Subcutaneous abdominal adipose tissue (tissue), 5 donors: Measurements from ENCODE around the gene CASP1.

Experiments
- H3K27ac ChIP-seq: one replicate; pipeline ENCODE4 v1.7.0; 2013; ENCODE audit warnings: low read depth, mild to moderate bottlenecking, inconsistent platforms, low read length, moderate library complexity
- H3K27me3 ChIP-seq, 5 donors: one replicate each; pipeline ENCODE4 v1.7.0; 2013; ENCODE audit warnings: low read length in 5 of 5, inconsistent platforms in 1 of 5; ENCODE audit not compliant: control insufficient read depth in 5 of 5, insufficient read depth in 4 of 5
- H3K36me3 ChIP-seq, 5 donors: one replicate each; pipeline ENCODE4 v1.7.0; 2013; ENCODE audit warnings: low read length in 5 of 5; ENCODE audit not compliant: control insufficient read depth in 5 of 5, insufficient read depth in 5 of 5
- H3K4me1 ChIP-seq, 5 donors: one replicate each; pipeline ENCODE4 v1.7.0; 2013; ENCODE audit warnings: low read length in 5 of 5, mild to moderate bottlenecking in 3 of 5, moderate library complexity in 1 of 5; ENCODE audit not compliant: control insufficient read depth in 5 of 5, insufficient read depth in 5 of 5
- H3K4me3 ChIP-seq, 5 donors: one replicate each; pipeline ENCODE4 v1.7.0; 2013; ENCODE audit warnings: low read length in 5 of 5, low read depth in 1 of 5
- H3K9ac ChIP-seq, 5 donors: one replicate each; pipeline ENCODE4 v1.7.0; 2013; ENCODE audit warnings: low read length in 5 of 5, mild to moderate bottlenecking in 4 of 5, moderate library complexity in 3 of 5
- H3K9me3 ChIP-seq, 5 donors: one replicate each; pipeline ENCODE4 v1.7.0; 2013; ENCODE audit warnings: low read length in 5 of 5; ENCODE audit not compliant: control insufficient read depth in 5 of 5
- donor health status: healthy.
- donor health status: healthy.
- donor health status: healthy.
- donor health status: healthy.
- donor health status: healthy.

The CASP1 gene

DNA sequence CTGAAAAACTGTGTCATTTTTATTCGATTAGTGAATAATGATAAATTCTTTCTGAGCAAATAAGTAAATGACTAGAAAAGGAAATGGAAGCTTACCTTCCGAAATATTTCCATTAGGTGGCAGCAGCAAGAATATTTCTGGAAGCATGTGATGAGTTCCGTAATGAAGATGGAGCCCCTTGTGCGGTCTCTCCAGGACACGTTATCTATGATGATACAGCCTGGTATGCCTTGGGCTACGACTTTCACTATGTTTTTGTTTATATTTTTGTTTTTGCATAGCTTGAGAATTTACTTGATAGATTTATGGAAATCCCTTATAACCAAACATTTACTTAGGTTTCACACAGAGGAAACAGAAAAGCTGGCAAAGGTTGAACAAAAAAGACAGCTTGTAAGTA, 37.7 kb downstream of the CASP1 start:
- Histone ChIP-seq H3K9ac (no peak overlapping the region), H3K36me3 (no peaks in the 10 kb centered on the region), H3K27me3 (no peaks in the 10 kb centered on the region), H3K27ac (no peak overlapping the region), H3K9me3 (no peaks in the 10 kb centered on the region), H3K4me1 (peaks cover 0 to 5% (median 0%) of the 10 kb centered on the region in 5 donors), H3K4me3 (no peak overlapping the region)

DNA sequence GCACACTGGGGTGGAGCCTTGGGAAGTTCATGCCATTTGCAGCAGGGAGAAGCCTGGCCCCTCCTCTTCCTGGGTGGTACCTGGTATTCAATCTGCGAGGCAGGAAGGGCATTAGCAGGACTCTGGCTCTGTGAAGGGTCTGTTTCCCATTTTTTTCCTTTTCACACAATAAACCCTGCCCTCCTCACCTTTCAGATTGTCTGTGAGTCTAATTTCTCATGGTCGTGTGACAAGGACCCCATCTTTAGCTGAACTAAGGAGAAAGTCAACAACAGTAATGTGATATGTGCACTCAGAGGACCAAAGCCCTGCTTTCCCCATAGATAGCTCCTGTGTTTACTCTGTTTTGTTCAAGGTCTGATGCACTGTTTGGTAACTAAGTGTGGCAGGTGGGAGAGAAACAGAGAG, 39.9 kb downstream of the CASP1 start:
- H3K27me3 ChIP-seq, result no peaks in the 10 kb centered on the region
- no peaks in the 10 kb centered on the region for H3K9me3 ChIP-seq
- no peak overlapping the region for H3K27ac ChIP-seq
- no peak overlapping the region for H3K9ac ChIP-seq
- H3K36me3 ChIP-seq, result no peaks in the 10 kb centered on the region
- no peak overlapping the region for H3K4me3 ChIP-seq
- peaks cover 0 to 6% (median 0%) of the 10 kb centered on the region in 5 donors for H3K4me1 ChIP-seq

DNA sequence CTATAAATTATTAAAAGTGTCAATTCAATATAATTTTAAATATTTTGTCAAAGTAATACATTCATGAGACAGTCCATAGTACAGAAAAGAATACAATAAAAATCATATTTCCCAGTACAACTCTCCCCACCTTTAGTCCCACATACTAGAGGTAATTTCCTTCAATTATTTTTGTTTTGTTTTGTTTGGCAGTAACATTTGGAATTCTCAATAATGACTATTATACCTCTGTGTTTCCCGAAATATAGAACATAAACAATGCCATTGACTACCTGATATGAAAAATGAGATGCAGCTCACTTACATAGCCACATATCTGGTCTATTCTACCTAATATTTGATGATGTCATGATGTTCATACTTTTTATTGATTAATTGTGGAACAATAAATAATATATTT, 42.2 kb downstream of the CASP1 start:
- no peak overlapping the region for H3K27ac ChIP-seq
- no peaks in the 10 kb centered on the region for H3K27me3 ChIP-seq
- H3K9me3 ChIP-seq, result peaks cover 0 to 4% (median 3%) of the 10 kb centered on the region in 5 donors
- no peaks in the 10 kb centered on the region for H3K36me3 ChIP-seq
- peaks cover 0 to 6% (median 0%) of the 10 kb centered on the region in 5 donors for H3K4me1 ChIP-seq
- no peak overlapping the region for H3K4me3 ChIP-seq
- no peak overlapping the region for H3K9ac ChIP-seq

DNA sequence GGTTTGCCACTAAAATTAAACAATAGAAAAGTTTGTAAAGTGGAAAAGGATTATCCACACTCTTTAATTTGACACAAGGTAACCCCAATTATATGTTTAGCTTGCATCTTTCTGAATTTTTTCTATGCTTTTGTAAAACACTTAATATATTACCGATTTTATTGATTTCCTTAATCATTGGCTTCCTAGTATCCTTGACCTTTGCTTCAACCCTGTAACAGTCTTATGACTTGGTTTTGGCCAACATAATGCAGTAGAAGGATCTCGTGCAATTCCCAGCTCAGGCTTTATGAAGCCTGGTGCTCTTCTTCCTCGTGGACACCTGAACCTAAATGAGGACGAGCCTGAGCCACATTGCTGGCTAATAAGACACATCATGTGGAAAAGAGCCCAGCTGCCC, 43.0 kb downstream of the CASP1 start:
- Histone ChIP-seq H3K27me3 (no peaks in the 10 kb centered on the region), H3K36me3 (no peaks in the 10 kb centered on the region), H3K27ac (no peak overlapping the region), H3K9me3 (peaks cover 0 to 4% (median 3%) of the 10 kb centered on the region in 5 donors), H3K9ac (no peak overlapping the region), H3K4me3 (no peak overlapping the region), H3K4me1 (peaks cover 0 to 6% (median 0%) of the 10 kb centered on the region in 5 donors)

DNA sequence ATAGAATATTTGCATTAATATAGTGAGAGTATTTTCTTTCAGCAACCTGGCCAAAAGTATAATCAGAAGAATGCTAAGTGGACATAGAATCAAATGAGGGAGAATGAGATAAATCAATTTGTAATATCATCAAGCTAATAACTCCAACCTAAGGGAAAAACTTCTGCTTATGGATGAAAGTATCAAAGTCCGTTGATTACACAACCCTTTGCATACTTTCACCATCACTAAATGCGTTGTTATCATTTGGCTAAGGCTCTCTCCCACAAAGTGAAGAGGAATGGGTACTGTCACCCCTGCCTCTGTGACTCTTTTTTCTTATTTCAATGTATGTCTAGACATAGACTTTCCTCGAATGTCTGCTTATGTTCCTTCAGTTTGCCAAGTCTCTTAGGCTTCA, 50.1 kb downstream of the CASP1 start:
- H3K4me1 ChIP-seq, result no peaks in the 10 kb centered on the region

DNA sequence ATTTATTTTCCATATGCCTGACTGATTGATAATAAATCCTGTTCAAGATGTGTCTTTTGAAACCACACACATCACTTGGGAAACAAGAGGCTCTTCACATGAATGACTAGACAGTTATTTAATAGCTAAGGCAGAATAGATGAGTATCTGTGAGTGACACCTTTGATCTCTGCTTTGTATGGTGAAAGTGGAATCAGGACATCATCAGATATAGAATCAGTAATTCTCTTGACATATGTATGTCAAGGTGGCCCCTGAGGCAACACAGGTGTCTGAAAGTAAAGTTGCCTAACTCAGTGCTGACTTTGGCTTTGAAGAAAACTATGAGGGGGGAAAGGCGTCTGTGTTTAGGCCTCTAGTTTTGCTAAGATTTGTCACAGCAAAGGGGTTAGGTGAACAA, 55.1 kb downstream of the CASP1 start:
- Histone ChIP-seq H3K4me3 (no peak overlapping the region), H3K27ac (no peak overlapping the region), H3K9me3 (peaks cover 0 to 2% (median 0%) of the 10 kb centered on the region in 5 donors)

More for the DNA sequence above, 50.1 kb downstream of the CASP1 start:
- Histone ChIP-seq H3K27me3 (no peaks in the 10 kb centered on the region), H3K4me3 (no peak overlapping the region), H3K9ac (no peak overlapping the region), H3K27ac (no peak overlapping the region), H3K9me3 (peaks cover 0 to 7% (median 3%) of the 10 kb centered on the region in 5 donors), H3K36me3 (no peaks in the 10 kb centered on the region)

More for the DNA sequence above, 55.1 kb downstream of the CASP1 start:
- no peaks in the 10 kb centered on the region for H3K4me1 ChIP-seq
- no peaks in the 10 kb centered on the region for H3K27me3 ChIP-seq
- H3K9ac ChIP-seq, result no peak overlapping the region
- H3K36me3 ChIP-seq, result no peaks in the 10 kb centered on the region
